Endothelial cell (in vitro differentiated cells): ENCODE data around the gene SLC6A13. TPM values are rescaled to one million over a fixed set of nuclear protein-coding genes. Genes with fewer than 3 reads are reported as not detected.

Source experiments
- DNase-seq: peaks from one replicate; pipeline ENCODE4 v3.0.0; 2021; ENCODE audit warnings: low spot score
- H3K27ac Mint-ChIP-seq: one replicate; pipeline ENCODE4 v1.8.0; 2021; ENCODE audit warnings: mixed read lengths, inconsistent platforms; ENCODE audit not compliant: unreplicated experiment
- H3K27me3 Mint-ChIP-seq: one replicate; pipeline ENCODE4 v1.8.0; 2021; ENCODE audit warnings: mild to moderate bottlenecking, moderate library complexity, mixed read lengths, inconsistent platforms; ENCODE audit not compliant: unreplicated experiment
- H3K36me3 Mint-ChIP-seq: one replicate; pipeline ENCODE4 v1.8.0; 2021; ENCODE audit warnings: mild to moderate bottlenecking, low read depth, mixed read lengths, inconsistent platforms; ENCODE audit not compliant: unreplicated experiment
- H3K4me1 Mint-ChIP-seq: one replicate; pipeline ENCODE4 v1.8.0; 2021; ENCODE audit warnings: mild to moderate bottlenecking, mixed read lengths, inconsistent platforms; ENCODE audit not compliant: unreplicated experiment
- H3K4me3 Mint-ChIP-seq: one replicate; pipeline ENCODE4 v1.8.0; 2021; ENCODE audit warnings: mild to moderate bottlenecking, mixed read lengths, inconsistent platforms; ENCODE audit not compliant: unreplicated experiment
- H3K9me3 Mint-ChIP-seq: one replicate; pipeline ENCODE4 v1.8.0; 2021; ENCODE audit warnings: mixed read lengths, inconsistent platforms; ENCODE audit not compliant: unreplicated experiment
- total RNA-seq: library from RNA; stranded (reverse); fragmentation: NEBNext Ultra II Directional; extraction: Animal tissue kit (Norgen Biotek cat#: 25700); gene quantifications from one replicate; pipeline ENCODE4 v1.2.1, GENCODE V29; 2021; ENCODE audit not compliant: unreplicated experiment
- TF ChIP-seq, protein P1 (sequence below): fragments of 200-600 bp; sonication (generic); IDR thresholded peaks from one replicate; pipeline ENCODE4 v1.5.0; 2021; ENCODE audit warnings: antibody characterized with exemption; ENCODE audit not compliant: unreplicated experiment

Gene SLC6A13
- total RNA-seq, 1 donor from 2014 or later: 0.90 TPM

DNA sequence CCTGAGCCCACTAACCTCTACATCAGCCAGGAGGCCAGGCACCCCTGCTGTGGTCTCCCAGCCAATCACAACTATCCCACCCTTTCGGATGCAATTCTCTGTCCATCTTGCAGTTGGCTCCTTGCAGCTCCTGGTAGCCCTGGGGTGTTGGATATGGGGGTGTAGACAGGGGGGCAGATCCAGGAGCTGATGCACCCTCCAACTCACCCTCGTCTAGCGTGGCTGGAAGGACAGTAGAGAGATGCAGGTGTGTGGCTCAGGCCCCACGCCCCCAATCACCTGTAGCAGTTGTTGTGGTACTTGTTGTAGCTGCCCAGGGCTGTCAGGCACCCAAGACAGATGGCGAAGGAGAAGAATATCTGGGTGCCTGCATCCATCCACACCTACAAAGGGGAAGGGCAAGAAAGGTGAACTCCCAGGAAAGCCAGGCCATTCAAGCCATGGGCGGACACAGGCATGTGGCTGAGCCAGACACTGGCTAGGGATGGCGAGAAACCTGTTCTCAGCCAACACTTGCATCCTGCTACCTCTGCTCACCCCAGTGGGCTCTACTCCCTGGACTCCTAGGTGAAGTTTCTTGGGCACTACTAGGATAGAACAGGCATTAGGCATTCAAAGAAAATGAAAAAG lies 35.2 kb downstream of the SLC6A13 start:
- Mint-ChIP-seq H3K4me3 (no peak overlapping the region), H3K36me3 (no peaks in the 10 kb centered on the region)

DNA sequence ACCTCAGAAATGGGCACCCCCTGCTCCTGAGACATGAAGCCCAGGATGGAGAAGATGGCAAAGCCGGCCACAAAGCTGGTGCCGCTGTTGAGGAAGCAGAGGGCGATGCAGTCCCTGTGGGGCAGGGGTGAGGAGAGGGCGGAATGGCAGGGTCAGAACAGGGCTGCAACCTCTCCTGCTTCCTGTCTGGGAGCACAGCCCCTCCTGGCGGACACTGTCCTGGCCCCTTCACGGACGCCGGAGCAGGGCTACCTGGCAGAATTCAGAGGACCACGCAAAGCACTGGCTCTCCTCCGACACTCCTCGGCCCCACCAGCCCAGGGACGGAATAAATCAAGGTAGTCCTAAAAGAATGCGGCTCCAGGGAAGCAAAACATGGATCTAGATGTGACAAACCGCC lies 36.2 kb downstream of the SLC6A13 start:
- Mint-ChIP-seq H3K27me3 (peaks cover 2% of the 10 kb centered on the region), H3K4me3 (no peak overlapping the region), H3K36me3 (no peaks in the 10 kb centered on the region), H3K4me1 (peaks cover 5% of the 10 kb centered on the region), H3K9me3 (no peaks in the 10 kb centered on the region), H3K27ac (no peak overlapping the region)
- no peak for DNase-seq
- TF ChIP-seq, protein P1, sequence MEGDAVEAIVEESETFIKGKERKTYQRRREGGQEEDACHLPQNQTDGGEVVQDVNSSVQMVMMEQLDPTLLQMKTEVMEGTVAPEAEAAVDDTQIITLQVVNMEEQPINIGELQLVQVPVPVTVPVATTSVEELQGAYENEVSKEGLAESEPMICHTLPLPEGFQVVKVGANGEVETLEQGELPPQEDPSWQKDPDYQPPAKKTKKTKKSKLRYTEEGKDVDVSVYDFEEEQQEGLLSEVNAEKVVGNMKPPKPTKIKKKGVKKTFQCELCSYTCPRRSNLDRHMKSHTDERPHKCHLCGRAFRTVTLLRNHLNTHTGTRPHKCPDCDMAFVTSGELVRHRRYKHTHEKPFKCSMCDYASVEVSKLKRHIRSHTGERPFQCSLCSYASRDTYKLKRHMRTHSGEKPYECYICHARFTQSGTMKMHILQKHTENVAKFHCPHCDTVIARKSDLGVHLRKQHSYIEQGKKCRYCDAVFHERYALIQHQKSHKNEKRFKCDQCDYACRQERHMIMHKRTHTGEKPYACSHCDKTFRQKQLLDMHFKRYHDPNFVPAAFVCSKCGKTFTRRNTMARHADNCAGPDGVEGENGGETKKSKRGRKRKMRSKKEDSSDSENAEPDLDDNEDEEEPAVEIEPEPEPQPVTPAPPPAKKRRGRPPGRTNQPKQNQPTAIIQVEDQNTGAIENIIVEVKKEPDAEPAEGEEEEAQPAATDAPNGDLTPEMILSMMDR: no peak

More for the DNA sequence above, 35.2 kb downstream of the SLC6A13 start:
- Mint-ChIP-seq H3K27ac (no peak overlapping the region), H3K9me3 (no peaks in the 10 kb centered on the region), H3K4me1 (peaks cover 5% of the 10 kb centered on the region), H3K27me3 (peaks cover 2% of the 10 kb centered on the region)
- no peak for DNase-seq
- TF ChIP-seq, protein P1: no peak

DNA sequence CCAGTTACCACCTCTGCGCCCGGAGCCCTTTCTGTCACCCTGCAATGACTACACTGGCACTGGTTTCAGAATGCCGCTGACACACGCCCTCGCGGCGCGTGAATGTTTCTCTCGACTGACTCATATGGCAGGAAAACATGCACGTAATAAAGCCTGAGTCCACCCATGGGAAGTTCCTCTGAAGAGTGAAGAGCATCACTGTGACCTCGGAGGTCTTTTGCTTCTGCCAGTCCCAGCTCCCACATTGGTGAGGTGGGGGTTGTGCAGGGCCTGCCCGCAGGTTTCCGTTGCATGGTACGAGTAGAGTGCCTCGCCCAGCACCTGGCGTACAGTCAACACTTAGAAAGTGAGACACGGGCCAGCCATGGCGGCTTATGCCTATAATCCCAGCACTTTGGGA lies 37.6 kb downstream of the SLC6A13 start:
- DNase-seq: no peak
- H3K27ac Mint-ChIP-seq: no peak overlapping the region
- TF ChIP-seq, protein P1: no peak
- no peaks in the 10 kb centered on the region for H3K9me3 Mint-ChIP-seq
- H3K4me3 Mint-ChIP-seq: no peak overlapping the region
- H3K4me1 Mint-ChIP-seq: peaks cover 5% of the 10 kb centered on the region
- H3K27me3 Mint-ChIP-seq: peaks cover 2% of the 10 kb centered on the region
- H3K36me3 Mint-ChIP-seq: no peaks in the 10 kb centered on the region

DNA sequence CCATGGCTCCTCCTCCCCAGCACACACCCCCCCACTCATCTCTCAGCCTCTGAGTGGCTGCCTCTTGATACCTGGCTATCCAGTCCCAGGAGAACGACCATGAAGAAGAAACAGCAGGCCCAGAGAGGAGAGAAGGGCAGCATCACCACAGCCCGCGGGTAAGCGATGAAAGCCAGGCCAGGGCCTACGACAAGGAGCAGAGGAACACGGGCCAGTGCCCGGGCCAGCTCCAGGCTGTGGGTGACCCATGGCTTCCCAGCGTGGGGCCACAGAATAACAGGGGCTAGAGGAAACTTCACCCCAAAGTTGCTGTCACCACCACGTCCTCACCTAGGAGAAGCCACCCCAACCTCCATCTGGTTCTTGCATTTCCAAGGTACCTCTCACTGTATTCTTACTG lies 38.3 kb downstream of the SLC6A13 start:
- H3K36me3 Mint-ChIP-seq: no peaks in the 10 kb centered on the region
- no peak overlapping the region for H3K27ac Mint-ChIP-seq
- DNase-seq: no peak
- H3K4me1 Mint-ChIP-seq: peaks cover 8% of the 10 kb centered on the region
- H3K4me3 Mint-ChIP-seq: no peak overlapping the region
- H3K9me3 Mint-ChIP-seq: no peaks in the 10 kb centered on the region
- TF ChIP-seq, protein P1: no peak
- peaks cover 2% of the 10 kb centered on the region for H3K27me3 Mint-ChIP-seq

DNA sequence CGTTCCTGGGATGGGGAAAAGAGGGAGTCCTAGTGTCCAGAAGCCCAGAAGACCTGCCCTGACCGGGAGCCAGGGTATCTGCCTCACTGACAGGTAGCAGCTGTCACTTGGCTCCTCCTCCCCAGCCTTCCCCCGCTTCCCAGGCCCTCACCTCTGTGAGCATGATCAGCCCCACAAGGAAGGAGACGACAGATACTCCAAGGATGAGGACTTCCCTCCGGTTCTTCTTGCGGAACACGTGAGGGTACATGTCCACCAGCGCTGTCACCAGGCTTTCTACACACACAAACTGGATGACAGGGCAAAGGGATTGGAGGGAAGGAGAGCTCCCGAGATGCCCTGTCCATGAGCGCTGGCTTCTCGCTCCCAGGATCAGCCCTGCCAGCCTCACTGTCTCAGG lies 38.8 kb downstream of the SLC6A13 start:
- H3K4me3 Mint-ChIP-seq: no peak overlapping the region
- H3K36me3 Mint-ChIP-seq: no peaks in the 10 kb centered on the region
- DNase-seq: no peak
- TF ChIP-seq, protein P1: no peak
- no peaks in the 10 kb centered on the region for H3K9me3 Mint-ChIP-seq
- H3K27me3 Mint-ChIP-seq: peaks cover 2% of the 10 kb centered on the region
- H3K27ac Mint-ChIP-seq: no peak overlapping the region
- peaks cover 7% of the 10 kb centered on the region for H3K4me1 Mint-ChIP-seq
